ENCODE results near the gene PPP1R37. TPM values are rescaled to one million over a fixed set of nuclear protein-coding genes. Genes with fewer than 3 reads are reported as not detected.

PPP1R37 gene
- total and polyA plus RNA-seq, 2 of the 8 experiments (the other 6 are each of a cell fraction or from before 2014, with no cell fraction given) = 14.6 to 25.7 TPM

DNA sequence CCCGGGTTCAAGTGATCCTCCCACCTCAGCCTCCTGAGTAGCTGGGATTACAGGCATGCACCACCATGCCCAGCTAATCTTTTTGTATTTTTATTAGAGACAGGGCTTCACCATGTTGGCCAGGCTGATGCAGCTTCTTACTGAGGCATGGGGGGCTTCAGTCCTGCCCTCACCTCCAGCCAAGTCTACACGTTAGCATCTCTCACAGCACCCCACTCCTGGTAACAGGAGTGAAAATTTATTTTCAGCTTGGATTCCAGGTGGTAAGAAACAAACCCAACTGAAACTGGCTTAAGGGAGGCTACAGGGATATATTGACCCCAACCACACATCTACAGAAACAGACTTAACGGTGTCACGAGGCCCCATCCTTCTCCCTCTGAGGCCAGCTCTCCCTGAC lies 57.2 kb downstream of the PPP1R37 start:
- Histone ChIP-seq H3K9me3 (ENCODE audit: insufficient read depth in 2 of 2, low read depth in 1 of 2, low read length in 1 of 2) (peaks cover 0 to 8% of the 10 kb centered on the region in 2 experiments; a peak in 1 of 4 replicates), H3K79me1 (ENCODE audit: low read depth, low read length) (no peaks in the 10 kb centered on the region; the same call in 1 of the 2 replicates), H4K91ac (replicated peaks; ENCODE audit: insufficient read length, low read length) (no peak overlapping the region), H4K5ac (ENCODE audit: insufficient read length, low read depth, low read length) (no peak overlapping the region), H3K23ac (ENCODE audit: insufficient read length) (no peak overlapping the region), H3K4me1 (replicated peaks in 1 of 4; ENCODE audit: control insufficient read depth in 3 of 4, insufficient read depth in 4 of 4, low read length in 3 of 4) (peaks cover 0 to 13% (median 3%) of the 10 kb centered on the region in 4 experiments; a peak in 6 of 7 replicates), H3K79me2 (ENCODE audit: control insufficient read depth in 1 of 2, insufficient read depth in 2 of 2, low read length in 2 of 2) (no peaks in the 10 kb centered on the region), H2BK120ac (replicated peaks; ENCODE audit: low read depth, low read length) (no peak overlapping the region), H3K56ac (replicated peaks; ENCODE audit: insufficient read length, low read depth, low read length) (no peak overlapping the region), H3K14ac (ENCODE audit: insufficient read length) (no peak overlapping the region), H2AFZ (ENCODE audit: low read length) (no peak overlapping the region), H2BK5ac (ENCODE audit: low read depth, low read length) (no peak overlapping the region), H3K4ac (replicated peaks; ENCODE audit: insufficient read length, low read depth, low read length) (no peak overlapping the region), H3K27me3 (replicated peaks in 1 of 4; ENCODE audit: control insufficient read depth in 3 of 4, extremely low read depth in 1 of 4, insufficient read depth in 3 of 4, low read length in 3 of 4) (peaks cover 16 to 37% (median 35%) of the 10 kb centered on the region in 4 experiments), H3K23me2 (ENCODE audit: low read depth, low read length) (peaks cover 9% of the 10 kb centered on the region; the same call in 1 of the 2 replicates), H2BK20ac (ENCODE audit: low read length) (no peak overlapping the region), H4K20me1 (replicated peaks in 1 of 2; ENCODE audit: control insufficient read depth in 1 of 2, insufficient read depth in 2 of 2, low read length in 2 of 2) (peaks cover 0 to 20% of the 10 kb centered on the region in 2 experiments), H3K27ac (ENCODE audit: low read depth, low read length) (no peak overlapping the region), H2BK12ac (ENCODE audit: low read depth, low read length) (no peak overlapping the region), H2AK5ac (ENCODE audit: low read depth, low read length) (no peak overlapping the region), H4K8ac (ENCODE audit: extremely low read depth, insufficient read depth, low read length) (no peak overlapping the region), H3K18ac (ENCODE audit: extremely low read depth, low read length) (no peak overlapping the region), H3K36me3 (ENCODE audit: control insufficient read depth in 2 of 4, insufficient read depth in 4 of 4, low read length in 3 of 4) (peaks cover 0 to 6% (median 0%) of the 10 kb centered on the region in 4 experiments; a peak in 2 of 8 replicates), H3K4me2 (ENCODE audit: insufficient read depth in 1 of 2, low read depth in 2 of 2, low read length in 2 of 2) (no peak overlapping the region), H2BK15ac (ENCODE audit: low read length) (no peak overlapping the region), H3K4me3 (ENCODE audit: extremely low read depth in 1 of 4, insufficient read depth in 2 of 4, low read depth in 3 of 4, low read length in 4 of 4) (no peak overlapping the region), H3K9ac (replicated peaks in 1 of 4; ENCODE audit: extremely low read depth in 1 of 4, low read depth in 3 of 4, low read length in 3 of 4) (no peak overlapping the region)
- FAIRE-seq (no peak), DNase-seq (ENCODE audit: low read depth in 1 of 2, low spot score in 2 of 2) (no peak)
- 88% methylated on average over 4 of the region's 4 CpGs; no CpG with 5 or more reads in 1 of the 2 experiments for WGBS, 2 experiments (ENCODE audit: extremely low coverage in 1 of 2, insufficient coverage in 1 of 2, insufficient read length in 1 of 2, insufficient replicate concordance in 2 of 2, low coverage in 1 of 2, low lambda C conversion rate in 2 of 2, missing lambda C conversion rate in 1 of 2)
- CTCF ChIA-PET (ENCODE audit: partially characterized antibody) = interaction anchor here (1.0 to 5.5 kb wide), 11 partner anchors 9 to 90 kb away, joined by 3 to 32 read pairs (median 7); partner anchors contain the start of gene NKPD1
- POLR2A ChIA-PET (ENCODE audit: partially characterized antibody) = interaction anchor here (0.9 to 3.2 kb wide), 5 partner anchors 10 to 73 kb away, joined by 3 to 20 read pairs (median 4); partner anchors contain the start of genes NKPD1 and PPP1R37
- TF ChIP-seq JUND (IDR thresholded peaks at IDR 0.05; ENCODE audit: low read length) = no peak
- no peak for TF ChIP-seq GTF2F1 (IDR thresholded peaks at IDR 0.05; ENCODE audit: borderline replicate concordance, low read depth, low read length)
- no peak for TF ChIP-seq BACH1 (IDR thresholded peaks at IDR 0.05; ENCODE audit: low read length)
- no peak for TF ChIP-seq BCL11A (IDR thresholded peaks at IDR 0.05; ENCODE audit: low read depth in 2 of 2, low read length in 2 of 2)
- TF ChIP-seq KDM1A (IDR thresholded peaks at IDR 0.05; ENCODE audit: borderline replicate concordance, low read length) = no peak
- TF ChIP-seq ASH2L (IDR thresholded peaks at IDR 0.05; ENCODE audit: low read length) = no peak
- TF ChIP-seq SUZ12 (IDR thresholded peaks at IDR 0.05; ENCODE audit: low read length) = no peak
- TF ChIP-seq KDM5A (IDR thresholded peaks at IDR 0.05; ENCODE audit: low read length) = no peak
- TF ChIP-seq FOSL1 (IDR thresholded peaks at IDR 0.05; ENCODE audit: insufficient read depth, low read depth, low read length) = no peak
- no peak for TF ChIP-seq SIRT6 (IDR thresholded peaks at IDR 0.05; ENCODE audit: low read length)
- no peak for TF ChIP-seq HDAC2 (IDR thresholded peaks at IDR 0.05; ENCODE audit: borderline replicate concordance in 1 of 2, low read depth in 2 of 2, low read length in 2 of 2)
- no peak for TF ChIP-seq ATF3 (IDR thresholded peaks at IDR 0.05; ENCODE audit: insufficient read depth, low read depth, low read length)
- no peak for TF ChIP-seq SIN3A (conservative IDR thresholded peaks at IDR 0.05 in 1 of 2, IDR thresholded peaks at IDR 0.05 in 1 of 2; ENCODE audit: low read depth in 1 of 2, low read length in 2 of 2)
